Chondrocyte (in vitro differentiated cells): ENCODE measurements around the gene IGF1R. TPM values are rescaled to one million over a fixed set of nuclear protein-coding genes. Genes with fewer than 3 reads are reported as not detected.

Experiments
- DNase-seq: peaks from one replicate; pipeline ENCODE4 v3.0.0; 2021; ENCODE audit warnings: mixed read lengths, low spot score
- H3K27ac Mint-ChIP-seq: one replicate; pipeline ENCODE4 v1.8.0; 2021; ENCODE audit warnings: mild to moderate bottlenecking, moderate library complexity, mixed read lengths; ENCODE audit not compliant: unreplicated experiment
- H3K27me3 Mint-ChIP-seq: 2 replicates; pipeline ENCODE4 v1.8.0; 2021; ENCODE audit warnings: low read depth, mixed read lengths
- H3K36me3 Mint-ChIP-seq: 2 replicates; pipeline ENCODE4 v1.8.0; 2021; ENCODE audit warnings: low read depth, mixed read lengths
- H3K4me1 Mint-ChIP-seq: 2 replicates; pipeline ENCODE4 v1.8.0; 2021; ENCODE audit warnings: low read depth, mild to moderate bottlenecking, mixed read lengths
- H3K4me3 Mint-ChIP-seq: one replicate; pipeline ENCODE4 v1.8.0; 2021; ENCODE audit warnings: mild to moderate bottlenecking, moderate library complexity, mixed read lengths; ENCODE audit not compliant: unreplicated experiment
- H3K9me3 Mint-ChIP-seq: 2 replicates; pipeline ENCODE4 v1.8.0; 2021; ENCODE audit warnings: low read depth, mixed read lengths
- CTCF ChIP-seq: fragments of 200-600 bp; sonication (generic); IDR thresholded peaks from 2 replicates; pipeline ENCODE4 v1.5.0; 2021; ENCODE audit warnings: antibody characterized with exemption, mild to moderate bottlenecking, moderate library complexity
- total RNA-seq: library from RNA; stranded (reverse); gene quantifications from 3 replicates; pipeline ENCODE4 v1.2.1, GENCODE V29; 2021

IGF1R gene
- total RNA-seq, 1 donor from 2014 or later: 119 TPM

- Mint-ChIP-seq H3K36me3 (no peaks in the 10 kb centered on the region), H3K4me3 (no peak overlapping the region), H3K27ac (no peak overlapping the region), H3K4me1 (peaks cover 58% of the 10 kb centered on the region), H3K27me3 (no peaks in the 10 kb centered on the region), H3K9me3 (no peaks in the 10 kb centered on the region)
- no peak for TF ChIP-seq CTCF
- DNase-seq: no peak
These were observed 127.3 kb downstream of the IGF1R start for GRCh38 chr15:98775498-98776230.

- H3K36me3 Mint-ChIP-seq: no peaks in the 10 kb centered on the region
- H3K27me3 Mint-ChIP-seq: no peaks in the 10 kb centered on the region
- no peak for DNase-seq
- no peak for TF ChIP-seq CTCF
- H3K4me3 Mint-ChIP-seq: no peak overlapping the region
- peak overlapping the region; percentile 78 for H3K27ac Mint-ChIP-seq
- H3K4me1 Mint-ChIP-seq: peaks cover 49% of the 10 kb centered on the region
- H3K9me3 Mint-ChIP-seq: no peaks in the 10 kb centered on the region
These were observed 128.4 kb downstream of the IGF1R start for GRCh38 chr15:98776607-98777281.

- no peak overlapping the region for H3K4me3 Mint-ChIP-seq
- no peak for TF ChIP-seq CTCF
- no peaks in the 10 kb centered on the region for H3K9me3 Mint-ChIP-seq
- no peaks in the 10 kb centered on the region for H3K27me3 Mint-ChIP-seq
- H3K27ac Mint-ChIP-seq: peak overlapping the region; percentile 22
- no peaks in the 10 kb centered on the region for H3K36me3 Mint-ChIP-seq
- DNase-seq: no peak
- H3K4me1 Mint-ChIP-seq: peaks cover 47% of the 10 kb centered on the region
These were observed 129.1 kb downstream of the IGF1R start for GRCh38 chr15:98777426-98777825.

- Mint-ChIP-seq H3K36me3 (no peaks in the 10 kb centered on the region), H3K9me3 (no peaks in the 10 kb centered on the region), H3K27me3 (no peaks in the 10 kb centered on the region), H3K4me1 (peaks cover 47% of the 10 kb centered on the region), H3K4me3 (no peak overlapping the region), H3K27ac (peak overlapping the region; percentile 41)
- TF ChIP-seq CTCF: no peak
- DNase-seq: no peak
These were observed 130.1 kb downstream of the IGF1R start for GRCh38 chr15:98778263-98778959.

GRCh38 chr15:98778960-98779359, 130.6 kb downstream of the IGF1R start:
- Mint-ChIP-seq H3K4me3 (no peak overlapping the region), H3K4me1 (peaks cover 44% of the 10 kb centered on the region), H3K9me3 (no peaks in the 10 kb centered on the region), H3K27me3 (no peaks in the 10 kb centered on the region), H3K36me3 (no peaks in the 10 kb centered on the region), H3K27ac (no peak overlapping the region)
- DNase-seq: no peak
- no peak for TF ChIP-seq CTCF
